ENCODE results near the gene RTN4. TPM values are rescaled to one million over a fixed set of nuclear protein-coding genes. Genes with fewer than 3 reads are reported as not detected.

The RTN4 gene
- total RNA-seq, 2 donors from 2014 or later, result 190 to 249 TPM

DNA sequence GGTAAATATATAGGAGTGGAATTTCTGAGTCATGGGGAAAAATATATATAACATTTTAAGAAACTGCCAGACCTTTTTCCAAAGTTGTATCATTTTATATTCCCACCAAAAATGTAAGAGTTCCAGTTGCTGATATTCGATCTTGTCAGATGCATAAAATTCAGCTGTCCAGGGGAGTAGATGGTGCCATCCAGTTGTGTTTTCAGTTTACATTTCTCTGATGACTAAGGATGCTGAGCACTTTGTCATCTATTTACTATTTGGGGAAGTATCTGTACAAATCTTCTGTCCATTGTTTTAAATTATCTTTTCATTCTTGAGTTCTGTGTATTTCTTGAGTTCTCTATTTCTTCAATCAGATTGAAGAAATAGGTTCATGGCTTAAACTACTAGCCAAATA, 126.1 kb downstream of the RTN4 start:
- no peaks in the 10 kb centered on the region for H3K27me3 ChIP-seq (replicated peaks; ENCODE audit: insufficient read depth)
- H3K4me1 ChIP-seq (replicated peaks), result no peaks in the 10 kb centered on the region
- H3K27ac ChIP-seq, result no peak overlapping the region
- WGBS, result 89% methylated on average over 1 of the region's 1 CpG
- TF ChIP-seq POLR2A (IDR thresholded peaks at IDR 0.05), result no peak
- no peak for TF ChIP-seq POLR2AphosphoS5 (IDR thresholded peaks at IDR 0.05)
- TF ChIP-seq, protein P1, sequence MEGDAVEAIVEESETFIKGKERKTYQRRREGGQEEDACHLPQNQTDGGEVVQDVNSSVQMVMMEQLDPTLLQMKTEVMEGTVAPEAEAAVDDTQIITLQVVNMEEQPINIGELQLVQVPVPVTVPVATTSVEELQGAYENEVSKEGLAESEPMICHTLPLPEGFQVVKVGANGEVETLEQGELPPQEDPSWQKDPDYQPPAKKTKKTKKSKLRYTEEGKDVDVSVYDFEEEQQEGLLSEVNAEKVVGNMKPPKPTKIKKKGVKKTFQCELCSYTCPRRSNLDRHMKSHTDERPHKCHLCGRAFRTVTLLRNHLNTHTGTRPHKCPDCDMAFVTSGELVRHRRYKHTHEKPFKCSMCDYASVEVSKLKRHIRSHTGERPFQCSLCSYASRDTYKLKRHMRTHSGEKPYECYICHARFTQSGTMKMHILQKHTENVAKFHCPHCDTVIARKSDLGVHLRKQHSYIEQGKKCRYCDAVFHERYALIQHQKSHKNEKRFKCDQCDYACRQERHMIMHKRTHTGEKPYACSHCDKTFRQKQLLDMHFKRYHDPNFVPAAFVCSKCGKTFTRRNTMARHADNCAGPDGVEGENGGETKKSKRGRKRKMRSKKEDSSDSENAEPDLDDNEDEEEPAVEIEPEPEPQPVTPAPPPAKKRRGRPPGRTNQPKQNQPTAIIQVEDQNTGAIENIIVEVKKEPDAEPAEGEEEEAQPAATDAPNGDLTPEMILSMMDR (IDR thresholded peaks at IDR 0.05), result no peak
- H3K4me3 ChIP-seq, result no peak overlapping the region
- H3K9me3 ChIP-seq, result no peaks in the 10 kb centered on the region
- no peak for DNase-seq (ENCODE audit: low spot score)
- intact Hi-C loops (cut with DNase I), result no loop called here
- H3K36me3 ChIP-seq, result no peaks in the 10 kb centered on the region

Small RNA genes lying within 50 kb of the gene (small RNA-seq; reads per million reads assigned to genes)
- 0 reads per million in 2 donors for gene RNU6-433P

Other genes starting within 250 kb of the RTN4 start
- gene CLHC1, start 181.8 kb upstream of the RTN4 start, total RNA-seq, result 10 to 100 TPM in 1 of 2 donors, 1 to 10 TPM in 1; 5.4 to 15.7 TPM
- gene RPS27A, start 182.2 kb upstream of the RTN4 start, total RNA-seq, result 1,000 to 10,000 TPM in 1 of 2 donors, 100 to 1,000 TPM in 1; 665 to 1,633 TPM
- 10 to 100 TPM; 23.9 to 25.7 TPM for gene MTIF2, start 218.8 kb upstream of the RTN4 start, total RNA-seq

All from prostate gland (tissue), 2 donors.